HG03469 (cell line): ENCODE measurements around the gene INPP5K.
A peak's percentile ranks its signal among the peaks of the same experiment; 100 is the strongest.
"Not testable (repeated sequence)": the region's sequence is repeated elsewhere in the genome, so short reads cannot be mapped to it uniquely, and the experiment has no call there.

Experiments
- ATAC-seq: cut with Tn5 transposase; IDR thresholded peaks from one replicate; pipeline ENCODE4 v1.9.1; 2021; ENCODE audit warnings: mild to moderate bottlenecking, moderate library complexity, moderate number of reproducible peaks; ENCODE audit not compliant: unreplicated experiment

Gene INPP5K

GRCh38 chr17:1467898-1468492 is 48.4 kb downstream of the INPP5K start:
- no peak for ATAC-seq

DNA sequence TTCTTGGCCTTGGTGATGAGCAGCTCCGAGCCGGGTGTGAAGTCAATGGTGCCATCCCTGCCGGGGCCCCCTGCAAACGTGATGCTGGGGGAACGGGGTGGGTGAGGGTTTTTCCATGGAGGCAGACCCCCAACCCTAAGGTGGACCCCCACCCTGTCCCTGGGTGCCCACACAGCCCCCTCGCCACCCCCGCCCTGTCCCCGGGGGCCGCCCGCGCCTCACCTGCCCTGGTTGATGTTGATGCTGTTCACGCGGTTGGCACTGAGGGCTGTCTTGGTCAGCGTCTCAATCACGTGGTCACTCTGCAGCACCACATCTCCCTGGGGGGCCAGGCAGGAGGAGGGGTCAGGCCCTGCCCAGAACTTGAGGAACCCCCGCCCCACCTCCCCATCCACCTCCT is 49.2 kb downstream of the INPP5K start:
- no peak for ATAC-seq

GRCh38 chr17:1464186-1464585 is 52.2 kb downstream of the INPP5K start:
- no peak for ATAC-seq

GRCh38 chr17:1462164-1463112 is 54.0 kb downstream of the INPP5K start:
- ATAC-seq, result no peak

DNA sequence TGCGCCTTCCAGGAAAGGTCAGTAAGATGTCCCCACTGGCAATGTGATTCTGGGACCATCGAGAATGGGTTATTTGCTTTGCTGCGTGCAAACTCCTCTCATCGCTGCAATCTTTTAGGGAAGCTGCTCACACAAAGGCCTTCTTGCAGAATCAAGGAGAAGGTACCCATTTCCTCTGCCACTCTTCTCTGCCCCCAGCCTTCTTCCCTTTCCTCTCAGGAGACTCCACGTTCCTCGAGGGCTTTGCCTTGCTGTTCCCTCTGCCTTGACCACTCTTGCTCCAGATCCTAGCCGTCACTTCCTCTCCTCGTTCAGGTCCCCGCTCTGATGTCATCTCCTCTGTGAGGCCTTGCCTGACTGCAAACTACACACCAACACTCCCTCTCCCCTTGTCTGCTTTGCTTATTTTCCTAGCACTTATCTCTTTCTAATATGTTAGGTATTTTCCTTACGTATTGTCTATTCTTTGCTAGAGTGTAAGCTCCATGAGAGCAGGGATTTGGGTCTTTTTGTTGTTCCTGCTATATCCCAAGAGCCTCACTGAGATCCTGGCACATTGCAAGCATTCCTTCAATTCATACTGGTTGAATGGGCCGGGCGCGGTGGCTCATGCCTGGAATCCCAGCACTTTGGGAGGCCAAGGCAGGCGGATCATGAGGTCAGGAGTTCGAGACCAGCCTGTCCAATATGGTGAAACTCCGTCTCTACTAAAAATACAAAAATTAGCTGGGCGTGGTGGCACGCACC is 55.0 kb downstream of the INPP5K start:
- no peak for ATAC-seq

DNA sequence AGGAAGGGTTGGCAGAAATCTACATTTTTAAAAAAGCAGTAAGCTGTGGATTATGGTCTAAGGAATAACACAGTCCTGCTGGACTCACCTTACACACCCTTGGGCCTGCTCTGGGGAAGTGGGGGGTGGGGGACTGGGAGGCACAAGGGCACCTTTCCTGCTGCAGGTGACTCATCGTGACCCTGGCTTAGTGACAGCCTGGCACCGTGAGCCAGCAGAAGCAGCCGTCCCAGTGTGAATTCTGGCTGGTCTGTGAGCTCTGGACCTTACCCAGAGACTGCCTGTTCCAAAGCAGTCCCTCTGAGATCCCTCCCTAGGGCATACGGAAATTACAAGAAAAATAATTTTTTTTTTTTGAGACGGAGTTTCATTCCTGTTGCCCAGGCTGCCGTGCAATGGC is 56.2 kb downstream of the INPP5K start:
- ATAC-seq, result no peak

DNA sequence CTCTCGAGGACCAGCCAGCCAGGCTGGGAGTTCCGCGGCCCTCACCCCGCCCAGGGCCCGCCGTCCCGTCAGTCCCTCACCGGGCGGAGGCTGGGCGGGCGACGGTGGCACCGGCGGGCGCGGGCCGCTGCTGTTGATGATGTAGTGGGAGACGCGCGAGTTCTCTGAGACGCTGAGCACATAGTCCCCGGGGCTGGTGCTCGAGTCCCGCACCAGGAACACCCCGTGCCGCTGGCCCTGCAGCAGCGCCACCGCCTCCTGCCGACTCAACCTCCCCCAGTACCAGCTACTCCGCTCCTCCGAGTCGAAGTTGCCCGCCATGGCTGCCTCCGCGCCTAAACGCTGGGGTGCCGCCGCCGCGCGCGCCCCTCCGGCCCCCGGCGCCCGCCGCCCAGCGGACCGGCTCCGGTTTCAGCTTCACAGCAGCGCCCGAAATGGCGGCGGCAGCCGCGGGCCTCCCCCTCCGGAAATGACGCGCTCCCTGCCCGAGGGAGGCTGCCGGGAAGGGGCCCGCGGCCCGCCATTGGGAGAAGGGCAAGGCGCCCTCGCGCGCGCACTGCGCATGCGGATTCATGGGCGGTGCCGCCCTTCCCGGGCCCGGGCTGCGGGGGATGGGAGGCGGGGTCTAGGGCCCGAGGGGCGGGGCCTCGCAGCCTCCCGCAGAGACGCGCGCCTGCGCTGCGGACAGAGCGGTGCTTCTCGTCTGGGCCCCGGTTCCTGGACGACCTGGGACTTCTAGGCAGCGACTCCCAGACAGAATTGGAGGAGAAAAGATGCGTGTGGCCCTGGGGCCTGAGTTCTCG is 60.4 kb downstream of the INPP5K start, which contains the start of gene CRK:
Gene CRK, minus strand, starts transcription at position 436 of the 803 bp plus-strand sequence. Its CDS starts 115 bp downstream, at position 321.
- peak; percentile 68 for ATAC-seq

DNA sequence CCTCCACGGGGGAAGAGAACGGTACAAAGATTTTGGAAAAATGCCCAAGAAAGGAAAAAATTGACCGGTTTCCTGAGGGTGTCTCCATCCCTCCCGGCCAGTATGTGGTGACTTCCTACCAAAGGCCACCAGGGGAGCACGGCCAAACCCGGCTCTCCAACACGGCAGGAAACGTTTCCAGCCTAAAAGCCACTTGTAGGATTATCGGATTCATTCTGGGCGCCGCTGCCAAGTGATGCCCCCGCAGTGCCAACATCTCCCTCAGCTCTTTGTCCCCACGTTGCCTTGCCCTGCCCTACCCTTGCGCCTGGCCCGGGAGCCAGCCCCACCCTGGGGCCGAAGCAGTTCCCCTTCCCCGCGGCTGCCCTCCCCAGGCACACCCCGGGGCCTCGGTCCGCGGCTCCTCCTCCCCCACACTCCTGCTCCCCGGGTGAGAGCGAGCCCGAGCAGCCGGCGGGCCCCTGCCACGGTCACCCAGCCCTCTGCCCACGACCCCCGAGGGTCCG is 61.1 kb downstream of the INPP5K start:
- peak; percentile 7 for ATAC-seq

GRCh38 chr17:1454541-1454940 is 61.9 kb downstream of the INPP5K start:
- no peak for ATAC-seq

GRCh38 chr17:1453694-1454093 is 62.7 kb downstream of the INPP5K start:
- not testable (repeated sequence) for ATAC-seq

DNA sequence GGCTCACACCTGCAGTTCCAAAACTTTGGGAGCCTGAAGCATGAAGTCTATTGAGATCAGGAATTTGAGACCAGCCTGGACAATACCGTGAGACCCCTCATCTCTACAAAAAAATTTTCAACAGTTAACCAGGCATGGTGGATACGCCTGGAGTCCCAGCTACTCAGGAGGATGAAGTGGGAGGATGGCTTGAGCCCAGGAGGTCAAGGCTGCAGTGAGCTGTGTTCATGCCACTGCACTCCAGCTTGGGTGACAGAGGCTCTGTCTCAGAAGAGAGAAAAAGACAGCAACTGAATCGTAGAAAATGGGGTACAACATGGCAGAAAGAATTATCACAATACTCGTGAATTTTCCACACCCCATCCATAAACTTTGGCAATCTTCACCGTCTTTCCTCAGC is 63.6 kb downstream of the INPP5K start:
- ATAC-seq, result no peak

DNA sequence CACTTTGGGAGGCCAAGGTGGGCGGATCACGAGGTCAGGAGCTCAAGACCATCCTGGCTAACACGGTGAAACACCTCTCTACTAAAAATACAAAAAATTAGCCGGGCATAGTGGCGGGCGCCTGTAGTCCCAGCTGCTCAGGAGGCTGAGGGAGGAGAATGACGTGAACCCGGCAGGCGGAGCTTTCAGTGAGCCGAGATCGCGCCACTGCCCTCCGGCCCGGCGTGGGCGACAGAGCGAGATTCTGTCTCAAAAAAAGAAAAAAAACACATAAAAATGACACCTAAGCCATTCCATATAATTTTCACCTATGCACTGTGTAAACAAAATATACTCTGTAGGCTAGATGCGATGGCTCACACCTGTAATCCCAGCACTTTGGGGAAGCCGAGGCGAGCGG is 66.2 kb downstream of the INPP5K start:
- ATAC-seq, result not testable (repeated sequence)

- ATAC-seq, result no peak
Observed at GRCh38 chr17:1449412-1449967, 66.9 kb downstream of the INPP5K start.

DNA sequence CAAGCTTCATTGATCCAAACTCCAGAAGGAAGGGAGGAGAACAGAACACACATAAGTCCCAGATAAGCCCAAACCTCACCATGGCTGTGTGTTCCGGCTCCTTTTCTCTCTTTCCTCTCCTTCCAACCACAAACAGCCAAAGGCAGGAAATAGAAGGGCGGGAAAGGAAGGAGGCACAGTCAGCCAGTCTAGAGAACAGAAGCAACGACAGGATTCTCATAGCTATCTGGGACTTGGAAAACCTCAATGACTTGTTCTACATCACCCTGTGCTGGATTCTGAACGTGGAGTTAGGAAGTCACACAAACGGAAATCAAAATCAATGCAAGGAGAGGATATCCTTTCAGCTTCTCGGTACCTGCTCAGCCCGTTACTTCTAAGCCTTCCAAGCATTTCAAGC is 69.4 kb downstream of the INPP5K start:
- ATAC-seq, result no peak

DNA sequence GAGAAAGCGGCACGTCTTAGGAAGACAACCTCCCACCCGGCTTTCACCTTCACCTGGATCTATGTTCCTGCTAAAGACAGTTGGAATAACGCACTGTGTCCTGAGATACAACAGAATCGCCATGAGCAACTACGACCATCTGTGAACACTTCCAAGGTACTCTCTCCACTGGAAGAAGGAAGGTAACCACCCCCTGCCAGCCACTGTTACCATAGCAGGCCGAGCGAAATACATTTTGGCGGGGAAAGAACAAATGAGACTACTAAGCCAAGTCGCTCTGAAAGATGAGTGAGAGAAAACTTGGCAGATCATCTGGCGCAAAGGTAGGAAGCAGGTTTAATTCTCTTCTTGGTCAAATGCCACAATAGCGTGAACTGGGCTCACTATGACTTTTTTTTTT is 70.2 kb downstream of the INPP5K start:
- ATAC-seq, result no peak

DNA sequence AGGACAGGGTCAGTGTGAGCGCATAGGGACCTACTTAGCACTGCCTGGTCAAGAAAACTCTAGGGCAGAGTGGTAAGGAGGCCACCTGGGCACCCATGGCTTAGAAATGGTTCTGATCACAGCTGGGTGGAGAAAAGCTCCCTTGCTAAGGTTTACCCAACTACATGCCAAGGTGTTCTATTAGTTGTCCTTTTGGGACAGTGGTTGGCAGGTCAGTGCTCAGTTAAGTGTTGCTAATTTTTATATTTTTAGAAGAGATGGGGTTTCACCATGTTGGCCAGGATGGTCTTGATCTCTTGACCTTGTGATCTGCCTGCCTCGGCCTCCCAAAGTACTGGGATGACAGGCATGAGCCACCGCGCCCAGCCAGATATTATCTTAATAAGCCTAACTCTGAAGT is 70.7 kb downstream of the INPP5K start:
- not testable (repeated sequence) for ATAC-seq
